CD4-positive, CD25-positive, alpha-beta regulatory T cell (primary cell): Measurements from ENCODE around the gene XKR3. TPM values are rescaled to one million over a fixed set of nuclear protein-coding genes. Genes with fewer than 3 reads are reported as not detected.

Source experiments
- ATAC-seq, 2 donors: fragments of 150-1000 bp; cut with Tn5 transposase; one replicate each; pipeline ENCODE4 v1.10.0; 2021; ENCODE audit warnings: low read depth in 2 of 2, moderate number of reproducible peaks in 2 of 2, moderate library complexity in 1 of 2
- DNase-seq, 3 donors: peaks; one replicate each; pipeline versions ENCODE4 v3.0.0 to v3.0.0-alpha.2; 2012 to 2022; ENCODE audit warnings: mixed read lengths in 1 of 3
- H3K27ac ChIP-seq: one replicate; pipeline ENCODE4 v1.7.0; 2013; ENCODE audit warnings: mild to moderate bottlenecking, low read length; ENCODE audit not compliant: insufficient read depth, poor library complexity, severe bottlenecking
- H3K27me3 ChIP-seq: one replicate; pipeline ENCODE4 v1.7.0; 2013; ENCODE audit warnings: low read length; ENCODE audit not compliant: control insufficient read depth, insufficient read depth
- H3K36me3 ChIP-seq: one replicate; pipeline ENCODE4 v1.7.0; 2013; ENCODE audit warnings: mild to moderate bottlenecking, low read length, moderate library complexity; ENCODE audit not compliant: control insufficient read depth, insufficient read depth
- H3K4me1 ChIP-seq: 2 replicates; pipeline ENCODE4 v1.7.0; 2013; ENCODE audit warnings: mild to moderate bottlenecking, low read length; ENCODE audit not compliant: insufficient read depth, control insufficient read depth, poor library complexity, severe bottlenecking
- H3K4me3 ChIP-seq: one replicate; pipeline ENCODE4 v1.7.0; 2013; ENCODE audit warnings: low read depth, mild to moderate bottlenecking, low read length, moderate library complexity
- H3K9me3 ChIP-seq, 2 experiments: 1 replicate in 1 of 2; 2 replicates in 1 of 2; pipeline ENCODE4 v1.7.0; 2013; ENCODE audit warnings: low read length in 2 of 2, mild to moderate bottlenecking in 1 of 2, moderate library complexity in 1 of 2; ENCODE audit not compliant: control insufficient read depth in 2 of 2
- H3K27ac Mint-ChIP-seq, 3 donors: one replicate each; pipeline ENCODE4 v1.8.0; 2020 to 2022; ENCODE audit warnings: mild to moderate bottlenecking in 3 of 3, mixed read lengths in 3 of 3, moderate library complexity in 2 of 3
- H3K27me3 Mint-ChIP-seq: one replicate; pipeline ENCODE4 v1.8.0; 2022; ENCODE audit warnings: mild to moderate bottlenecking, mixed read lengths
- H3K36me3 Mint-ChIP-seq: one replicate; pipeline ENCODE4 v1.8.0; 2020; ENCODE audit warnings: mixed read lengths
- H3K4me1 Mint-ChIP-seq, 4 donors: one replicate each; pipeline ENCODE4 v1.8.0; 2020 to 2022; ENCODE audit warnings: mixed read lengths in 4 of 4, mild to moderate bottlenecking in 1 of 4
- H3K4me3 Mint-ChIP-seq, 4 donors: one replicate each; pipeline ENCODE4 v1.8.0; 2020 to 2022; ENCODE audit warnings: mild to moderate bottlenecking in 4 of 4, mixed read lengths in 4 of 4, moderate library complexity in 3 of 4
- H3K9me3 Mint-ChIP-seq, 7 donors: one replicate each; pipeline ENCODE4 v1.8.0; 2020 to 2022; ENCODE audit warnings: mixed read lengths in 7 of 7, mild to moderate bottlenecking in 3 of 7, moderate library complexity in 2 of 7
- polyA plus RNA-seq, 4 donors: library from polyadenylated mRNA; unstranded; fragments of 300-500 nt; fragmentation: Illumina TruSeq; gene quantifications; one replicate each; pipeline ENCODE4 v1.2.3, GENCODE V29; 2021
- total RNA-seq: library from RNA; stranded (reverse); gene quantifications from one replicate; pipeline ENCODE4 v1.2.3, GENCODE V29; 2022

XKR3 gene
- total and polyA plus RNA-seq, 5 donors from 2014 or later: not detected

- H3K9me3 ChIP-seq: no peaks in the 10 kb centered on the region
- H3K4me1 ChIP-seq: no peaks in the 10 kb centered on the region
- Mint-ChIP-seq H3K27ac (no peak overlapping the region), H3K9me3 (peaks cover 0 to 3% (median 0%) of the 10 kb centered on the region in 7 donors), H3K36me3 (no peaks in the 10 kb centered on the region), H3K4me1 (no peaks in the 10 kb centered on the region), H3K27me3 (peaks cover 4% of the 10 kb centered on the region), H3K4me3 (no peak overlapping the region)
- ATAC-seq (no peak), DNase-seq (no peak)
- no peaks in the 10 kb centered on the region for H3K27me3 ChIP-seq
- H3K27ac ChIP-seq: no peak overlapping the region
- H3K4me3 ChIP-seq: no peak overlapping the region
- no peaks in the 10 kb centered on the region for H3K36me3 ChIP-seq
Observed at GRCh38 chr22:16783930-16784354, 41.3 kb downstream of the XKR3 start.

- no peaks in the 10 kb centered on the region for H3K4me1 Mint-ChIP-seq
- H3K27ac Mint-ChIP-seq: no peak overlapping the region
- H3K9me3 Mint-ChIP-seq: peaks cover 0 to 4% (median 0%) of the 10 kb centered on the region in 7 donors
- Histone ChIP-seq H3K36me3 (no peaks in the 10 kb centered on the region), H3K27me3 (no peaks in the 10 kb centered on the region), H3K4me1 (no peaks in the 10 kb centered on the region), H3K9me3 (no peaks in the 10 kb centered on the region), H3K4me3 (no peak overlapping the region), H3K27ac (no peak overlapping the region)
- H3K27me3 Mint-ChIP-seq: peaks cover 4% of the 10 kb centered on the region
- H3K4me3 Mint-ChIP-seq: no peak overlapping the region
- DNase-seq: no peak
- ATAC-seq: no peak
- H3K36me3 Mint-ChIP-seq: no peaks in the 10 kb centered on the region
Observed at GRCh38 chr22:16783453-16783852, 41.8 kb downstream of the XKR3 start.

DNA sequence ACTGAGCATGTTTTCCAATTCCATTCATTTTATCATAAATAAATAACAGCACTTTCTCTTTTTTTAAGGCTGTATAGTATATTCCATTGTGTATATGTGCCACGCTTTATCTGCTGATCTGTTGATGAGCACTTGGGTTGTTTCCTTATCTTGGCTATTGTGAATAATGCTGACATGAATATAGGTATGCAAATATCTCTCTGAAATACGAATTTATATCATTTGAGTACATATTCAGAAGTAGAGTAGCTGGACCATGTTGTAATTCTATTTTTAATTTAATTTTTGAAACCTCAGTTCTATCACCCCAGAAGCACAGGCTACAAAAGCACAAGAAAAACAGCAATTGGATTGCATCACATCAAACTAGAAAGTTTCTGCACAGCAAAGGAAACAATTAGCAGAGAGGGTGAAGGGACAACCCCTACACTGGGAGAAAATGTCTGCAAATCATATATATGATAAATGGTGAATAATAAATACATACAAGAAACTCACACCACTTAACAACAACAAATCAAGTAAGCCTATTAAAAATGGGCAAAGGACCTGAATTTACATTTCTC, 43.4 kb downstream of the XKR3 start:
- Mint-ChIP-seq H3K27me3 (peaks cover 4% of the 10 kb centered on the region), H3K4me1 (no peaks in the 10 kb centered on the region), H3K27ac (no peak overlapping the region), H3K36me3 (no peaks in the 10 kb centered on the region), H3K9me3 (peaks cover 0 to 4% (median 0%) of the 10 kb centered on the region in 7 donors), H3K4me3 (no peak overlapping the region)
- Histone ChIP-seq H3K9me3 (no peaks in the 10 kb centered on the region), H3K4me1 (no peaks in the 10 kb centered on the region), H3K27ac (no peak overlapping the region), H3K4me3 (no peak overlapping the region), H3K36me3 (no peaks in the 10 kb centered on the region), H3K27me3 (no peaks in the 10 kb centered on the region)
- ATAC-seq (no peak), DNase-seq (no peak)

DNA sequence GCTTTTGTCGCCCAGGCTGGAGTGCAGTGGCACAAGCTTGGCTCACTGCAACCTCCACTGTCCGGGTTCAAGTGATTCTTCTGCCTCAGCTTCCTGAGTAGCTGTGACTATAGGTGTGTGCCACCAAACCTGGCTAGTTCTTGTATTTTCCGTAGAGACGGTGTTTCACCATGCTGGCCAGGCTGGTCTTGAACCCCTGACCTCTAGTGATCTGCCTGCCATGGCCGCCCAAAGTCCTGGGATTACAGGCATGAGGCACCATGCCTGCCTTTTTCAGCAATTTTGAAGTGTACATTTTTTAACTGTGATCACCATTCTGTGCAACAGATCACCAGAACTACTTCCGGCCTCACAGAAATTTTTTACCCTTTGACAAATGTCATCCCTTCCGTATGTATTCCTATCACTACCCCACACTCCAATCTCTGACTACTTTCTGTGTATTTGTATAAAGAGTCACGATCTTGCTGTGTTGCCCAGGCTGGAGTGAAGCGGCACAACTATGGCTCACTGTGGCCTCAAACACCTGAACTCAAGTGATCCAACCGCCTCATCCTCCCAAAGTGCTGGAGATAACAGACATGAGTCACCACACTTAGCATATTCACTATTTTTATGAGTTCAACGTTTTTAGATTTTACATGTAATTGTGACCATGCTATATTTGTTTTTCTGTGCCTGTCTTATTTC, 44.0 kb downstream of the XKR3 start:
- H3K27me3 Mint-ChIP-seq: peaks cover 4% of the 10 kb centered on the region
- no peaks in the 10 kb centered on the region for H3K36me3 ChIP-seq
- DNase-seq (no peak), ATAC-seq (no peak)
- H3K4me1 ChIP-seq: no peaks in the 10 kb centered on the region
- no peaks in the 10 kb centered on the region for H3K9me3 ChIP-seq
- H3K36me3 Mint-ChIP-seq: no peaks in the 10 kb centered on the region
- no peaks in the 10 kb centered on the region for H3K4me1 Mint-ChIP-seq
- no peak overlapping the region for H3K27ac Mint-ChIP-seq
- H3K27me3 ChIP-seq: no peaks in the 10 kb centered on the region
- no peak overlapping the region for H3K4me3 Mint-ChIP-seq
- H3K4me3 ChIP-seq: no peak overlapping the region
- H3K9me3 Mint-ChIP-seq: peaks cover 0 to 4% (median 0%) of the 10 kb centered on the region in 7 donors
- no peak overlapping the region for H3K27ac ChIP-seq

GRCh38 chr22:16777284-16777924, 47.8 kb downstream of the XKR3 start:
- DNase-seq: no peak
- H3K9me3 Mint-ChIP-seq: peaks cover 0 to 15% (median 4%) of the 10 kb centered on the region in 7 donors
- no peak overlapping the region for H3K4me3 Mint-ChIP-seq
- no peak overlapping the region for H3K27ac ChIP-seq
- peaks cover 4 to 9% of the 10 kb centered on the region in 2 experiments for H3K9me3 ChIP-seq
- H3K4me3 ChIP-seq: no peak overlapping the region
- H3K27me3 ChIP-seq: no peaks in the 10 kb centered on the region
- no peaks in the 10 kb centered on the region for H3K27me3 Mint-ChIP-seq
- no peak for ATAC-seq
- H3K27ac Mint-ChIP-seq: no peak overlapping the region
- H3K36me3 Mint-ChIP-seq: no peaks in the 10 kb centered on the region
- no peaks in the 10 kb centered on the region for H3K4me1 Mint-ChIP-seq
- no peaks in the 10 kb centered on the region for H3K4me1 ChIP-seq
- H3K36me3 ChIP-seq: no peaks in the 10 kb centered on the region

GRCh38 chr22:16776080-16776479, 49.1 kb downstream of the XKR3 start:
- Mint-ChIP-seq H3K4me1 (no peaks in the 10 kb centered on the region), H3K4me3 (no peak overlapping the region), H3K27me3 (no peaks in the 10 kb centered on the region), H3K36me3 (no peaks in the 10 kb centered on the region), H3K27ac (no peak overlapping the region), H3K9me3 (peaks cover 0 to 19% (median 4%) of the 10 kb centered on the region in 7 donors)
- Histone ChIP-seq H3K4me3 (no peak overlapping the region), H3K4me1 (no peaks in the 10 kb centered on the region), H3K9me3 (peaks cover 4 to 9% of the 10 kb centered on the region in 2 experiments), H3K36me3 (no peaks in the 10 kb centered on the region), H3K27ac (no peak overlapping the region), H3K27me3 (no peaks in the 10 kb centered on the region)
- DNase-seq (no peak), ATAC-seq (no peak)

GRCh38 chr22:16774911-16775500, 50.2 kb downstream of the XKR3 start:
- no peak overlapping the region for H3K4me3 ChIP-seq
- no peaks in the 10 kb centered on the region for H3K27me3 ChIP-seq
- Mint-ChIP-seq H3K27ac (no peak overlapping the region), H3K4me1 (no peaks in the 10 kb centered on the region), H3K4me3 (no peak overlapping the region), H3K9me3 (peaks cover 0 to 19% (median 5%) of the 10 kb centered on the region in 7 donors), H3K36me3 (no peaks in the 10 kb centered on the region), H3K27me3 (no peaks in the 10 kb centered on the region)
- DNase-seq: no peak
- no peaks in the 10 kb centered on the region for H3K36me3 ChIP-seq
- no peak for ATAC-seq
- peaks cover 4 to 9% of the 10 kb centered on the region in 2 experiments for H3K9me3 ChIP-seq
- no peak overlapping the region for H3K27ac ChIP-seq
- H3K4me1 ChIP-seq: no peaks in the 10 kb centered on the region
